B cell (primary cell): Measurements from ENCODE around the gene NTMT1. TPM values are rescaled to one million over a fixed set of nuclear protein-coding genes. Genes with fewer than 3 reads are reported as not detected.

Source experiments
- ATAC-seq: fragments of 200-7000 bp; cut with Tn5 transposase; one replicate; pipeline ENCODE4 v1.10.0; 2021; ENCODE audit warnings: low read depth, mild to moderate bottlenecking, moderate number of reproducible peaks, moderate library complexity
- CTCF ChIA-PET: fragments of 350-600 bp; sonication (Branson Sonifier 250); formaldehyde crosslinking; loops from one replicate; lab custom pipeline; 2021; ENCODE audit warnings: antibody characterized with exemption, inconsistent platforms; lab: Charles Lee
- POLR2A ChIA-PET: fragments of 350-600 bp; sonication (Branson Sonifier 250); formaldehyde crosslinking; loops from one replicate; lab custom pipeline; 2021; ENCODE audit warnings: antibody characterized with exemption; lab: Charles Lee
- DNase-seq: peaks from one replicate; pipeline ENCODE4 v3.0.0; 2013
- H2AFZ ChIP-seq: 2 replicates; pipeline ENCODE4 v1.6.1; 2012; ENCODE audit warnings: mild to moderate bottlenecking, low read depth, low read length; ENCODE audit not compliant: insufficient read depth, poor library complexity, severe bottlenecking
- H3K27ac ChIP-seq, 2 donors: 1 replicate in 1 of 2; 2 replicates in 1 of 2; pipeline ENCODE4 v1.5.1; 2012 to 2013; ENCODE audit warnings: low read length in 2 of 2, mild to moderate bottlenecking in 2 of 2, moderate library complexity in 1 of 2
- H3K27me3 ChIP-seq, 4 experiments: fragments of 200-600 bp in 1 of 4; sonication (generic) in 1 of 4; replicated peaks in 1 of 4; 1 replicate in 2 of 4; 2 replicates in 2 of 4; pipeline versions ENCODE4 v1.6.1 to v1.7.0; 2013 to 2016; ENCODE audit warnings: low read length in 3 of 4, mild to moderate bottlenecking in 2 of 4, mixed read lengths in 1 of 4, moderate library complexity in 1 of 4; ENCODE audit not compliant: insufficient read depth in 4 of 4, control insufficient read depth in 3 of 4; ENCODE audit errors: control extremely low read depth in 1 of 4
- H3K36me3 ChIP-seq, 2 experiments: replicated peaks in 1 of 2; 1 replicate in 1 of 2; 2 replicates in 1 of 2; pipeline versions ENCODE4 v1.6.1 to v1.7.1; 2013; ENCODE audit warnings: low read length in 1 of 2; ENCODE audit not compliant: insufficient read depth in 2 of 2, control insufficient read depth in 1 of 2; ENCODE audit errors: control extremely low read depth in 1 of 2, extremely low read depth in 1 of 2
- H3K4me1 ChIP-seq, 2 donors: fragments of 200-600 bp in 1 of 2; sonication (generic) in 1 of 2; 1 replicate in 1 of 2; 2 replicates in 1 of 2; pipeline versions ENCODE4 v1.5.1 to v1.6.1; 2013 to 2017; ENCODE audit warnings: low read length in 2 of 2; ENCODE audit not compliant: control insufficient read depth in 2 of 2, insufficient read depth in 2 of 2
- H3K4me2 ChIP-seq: replicated peaks from 2 replicates; pipeline ENCODE3; 2012; ENCODE audit warnings: mild to moderate bottlenecking, low read depth, low read length; ENCODE audit not compliant: poor library complexity, severe bottlenecking
- H3K4me3 ChIP-seq, 5 experiments: fragments of 200-600 bp in 1 of 5; sonication (generic) in 1 of 5; 1 replicate in 3 of 5; 2 replicates in 2 of 5; pipeline versions ENCODE4 v1.5.1 to v1.7.0; 2011 to 2016; ENCODE audit warnings: low read length in 4 of 5, mild to moderate bottlenecking in 4 of 5, low read depth in 2 of 5, control low read depth in 1 of 5, moderate library complexity in 1 of 5; ENCODE audit not compliant: insufficient read depth in 1 of 5; ENCODE audit errors: control extremely low read depth in 1 of 5, extremely low read depth in 1 of 5
- H3K79me2 ChIP-seq: fragments of 200-600 bp; sonication (generic); one replicate; pipeline ENCODE4 v1.6.0; 2016; ENCODE audit warnings: low read length; ENCODE audit not compliant: control insufficient read depth, insufficient read depth
- H3K9ac ChIP-seq: fragments of 200-600 bp; sonication (generic); 2 replicates; pipeline ENCODE4 v1.6.1; 2017; ENCODE audit warnings: mild to moderate bottlenecking, low read length, moderate library complexity
- H3K9me3 ChIP-seq, 3 donors: one replicate each; pipeline versions ENCODE4 v1.6.1 to v1.7.1; 2013; ENCODE audit warnings: low read length in 2 of 3; ENCODE audit not compliant: control insufficient read depth in 2 of 3, insufficient read depth in 1 of 3; ENCODE audit errors: control extremely low read depth in 1 of 3
- H4K20me1 ChIP-seq: 2 replicates; pipeline ENCODE4 v1.6.0; 2012; ENCODE audit warnings: mild to moderate bottlenecking, low read length; ENCODE audit not compliant: insufficient read depth, control insufficient read depth, poor library complexity, severe bottlenecking
- H3K27ac Mint-ChIP-seq: one replicate; pipeline ENCODE4 v1.8.0; 2021; ENCODE audit warnings: mixed read lengths
- H3K27me3 Mint-ChIP-seq: one replicate; pipeline ENCODE4 v1.8.0; 2021; ENCODE audit warnings: mixed read lengths
- H3K4me1 Mint-ChIP-seq: one replicate; pipeline ENCODE4 v1.8.0; 2021; ENCODE audit warnings: mixed read lengths
- H3K4me3 Mint-ChIP-seq: one replicate; pipeline ENCODE4 v1.8.0; 2021; ENCODE audit warnings: mixed read lengths
- H3K9me3 Mint-ChIP-seq: one replicate; pipeline ENCODE4 v1.8.0; 2022; ENCODE audit warnings: mixed read lengths; ENCODE audit not compliant: insufficient read depth
- EZH2 ChIP-seq: IDR thresholded peaks from 2 replicates; pipeline ENCODE4 v1.6.1; 2012; ENCODE audit warnings: borderline replicate concordance, low read depth, mild to moderate bottlenecking, moderate library complexity, low read length; ENCODE audit not compliant: insufficient read depth, poor library complexity, severe bottlenecking
- WGBS: methylation state at CpG from one replicate; pipeline ENCODE4 v1.1.5; 2013; ENCODE audit warnings: missing lambda C conversion rate; ENCODE audit not compliant: insufficient coverage; 5-methylcytosine and 5-hydroxymethylcytosine counted together
- intact Hi-C: fragments of 100-400 bp; cut with micrococcal nuclease; formaldehyde crosslinking; loops from one replicate; pipeline ENCODE4 v1.10.0; 2022
- polyA plus RNA-seq: library from polyadenylated mRNA; depleted of rRNA; stranded (reverse); fragments of >200 nt; gene quantifications from 2 replicates; pipeline ENCODE4 v1.2.3, GENCODE V29; 2012
- total RNA-seq, 2 donors: library from RNA; stranded (reverse); fragments of 120-200 nt in 1 of 2; gene quantifications; 1 replicate in 1 of 2; 2 replicates in 1 of 2; pipeline versions ENCODE4 v1.2.3 to v1.2.4, GENCODE V29; 2013 to 2022
- TF ChIP-seq, protein P1 (sequence below): fragments of 200-600 bp; IDR thresholded peaks from one replicate; pipeline ENCODE4 v1.8.0; 2022; ENCODE audit warnings: antibody characterized with exemption, mild to moderate bottlenecking

Gene NTMT1
- total and polyA plus RNA-seq, 2 donors (not counting 1 experiment from before 2014, with no cell fraction given): 21.8 to 35.3 TPM

DNA sequence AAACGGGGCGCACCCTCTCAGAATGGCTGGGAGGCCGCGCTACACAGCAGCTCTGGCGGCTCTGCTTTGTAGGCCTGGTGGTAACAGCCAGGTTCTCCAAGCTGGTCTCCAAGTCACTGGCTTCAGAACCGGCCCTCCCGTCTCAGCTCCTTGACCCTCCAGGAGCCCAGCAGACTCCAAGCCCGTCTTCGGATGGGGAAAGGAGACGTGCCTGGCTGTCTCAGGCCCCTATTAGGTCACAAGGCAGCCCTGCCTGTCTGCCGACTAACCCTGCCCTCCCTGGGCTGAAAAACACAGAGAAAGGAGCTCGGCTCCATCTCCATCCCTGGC is 13.8 kb downstream of the NTMT1 start:
- H2AFZ ChIP-seq: no peak overlapping the region
- TF ChIP-seq EZH2: no peak
- TF ChIP-seq, protein P1, sequence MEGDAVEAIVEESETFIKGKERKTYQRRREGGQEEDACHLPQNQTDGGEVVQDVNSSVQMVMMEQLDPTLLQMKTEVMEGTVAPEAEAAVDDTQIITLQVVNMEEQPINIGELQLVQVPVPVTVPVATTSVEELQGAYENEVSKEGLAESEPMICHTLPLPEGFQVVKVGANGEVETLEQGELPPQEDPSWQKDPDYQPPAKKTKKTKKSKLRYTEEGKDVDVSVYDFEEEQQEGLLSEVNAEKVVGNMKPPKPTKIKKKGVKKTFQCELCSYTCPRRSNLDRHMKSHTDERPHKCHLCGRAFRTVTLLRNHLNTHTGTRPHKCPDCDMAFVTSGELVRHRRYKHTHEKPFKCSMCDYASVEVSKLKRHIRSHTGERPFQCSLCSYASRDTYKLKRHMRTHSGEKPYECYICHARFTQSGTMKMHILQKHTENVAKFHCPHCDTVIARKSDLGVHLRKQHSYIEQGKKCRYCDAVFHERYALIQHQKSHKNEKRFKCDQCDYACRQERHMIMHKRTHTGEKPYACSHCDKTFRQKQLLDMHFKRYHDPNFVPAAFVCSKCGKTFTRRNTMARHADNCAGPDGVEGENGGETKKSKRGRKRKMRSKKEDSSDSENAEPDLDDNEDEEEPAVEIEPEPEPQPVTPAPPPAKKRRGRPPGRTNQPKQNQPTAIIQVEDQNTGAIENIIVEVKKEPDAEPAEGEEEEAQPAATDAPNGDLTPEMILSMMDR: no peak
- H4K20me1 ChIP-seq: peaks cover 49% of the 10 kb centered on the region
- H3K4me1 Mint-ChIP-seq: peaks cover 26% of the 10 kb centered on the region
- H3K4me1 ChIP-seq: peaks cover 12 to 17% of the 10 kb centered on the region in 2 donors
- peak overlapping the region; percentile 87 for H3K4me3 Mint-ChIP-seq
- H3K4me3 ChIP-seq: no peak overlapping the region
- H3K36me3 ChIP-seq: peaks cover 2 to 42% of the 10 kb centered on the region in 2 experiments
- intact Hi-C loops: loop anchor here (5.0 kb wide), 1 partner anchor 98 kb away; no protein-coding TSS in a partner anchor
- H3K79me2 ChIP-seq: peaks cover 32% of the 10 kb centered on the region
- ChIA-PET POLR2A (interaction anchor here (1.8 kb wide), 1 partner anchor 14 kb away, joined by 9 read pairs; the partner anchor contains the start of gene NTMT1), CTCF (interaction anchor here (0.6 to 6.2 kb wide), 6 partner anchors 11 to 500 kb away, joined by 3 to 66 read pairs (median 4); partner anchors contain the start of gene NTMT1)
- peak overlapping the region; percentile 15 for H3K27ac Mint-ChIP-seq
- DNase-seq: no peak
- H3K9ac ChIP-seq: no peak overlapping the region
- H3K27ac ChIP-seq: no peak overlapping the region
- H3K4me2 ChIP-seq: no peak overlapping the region
- WGBS: 95% methylated on average over 12 of the region's 12 CpGs
- H3K9me3 ChIP-seq: no peaks in the 10 kb centered on the region
- no peak for ATAC-seq
- no peaks in the 10 kb centered on the region for H3K27me3 Mint-ChIP-seq
- no peaks in the 10 kb centered on the region for H3K27me3 ChIP-seq
- H3K9me3 Mint-ChIP-seq: no peaks in the 10 kb centered on the region

DNA sequence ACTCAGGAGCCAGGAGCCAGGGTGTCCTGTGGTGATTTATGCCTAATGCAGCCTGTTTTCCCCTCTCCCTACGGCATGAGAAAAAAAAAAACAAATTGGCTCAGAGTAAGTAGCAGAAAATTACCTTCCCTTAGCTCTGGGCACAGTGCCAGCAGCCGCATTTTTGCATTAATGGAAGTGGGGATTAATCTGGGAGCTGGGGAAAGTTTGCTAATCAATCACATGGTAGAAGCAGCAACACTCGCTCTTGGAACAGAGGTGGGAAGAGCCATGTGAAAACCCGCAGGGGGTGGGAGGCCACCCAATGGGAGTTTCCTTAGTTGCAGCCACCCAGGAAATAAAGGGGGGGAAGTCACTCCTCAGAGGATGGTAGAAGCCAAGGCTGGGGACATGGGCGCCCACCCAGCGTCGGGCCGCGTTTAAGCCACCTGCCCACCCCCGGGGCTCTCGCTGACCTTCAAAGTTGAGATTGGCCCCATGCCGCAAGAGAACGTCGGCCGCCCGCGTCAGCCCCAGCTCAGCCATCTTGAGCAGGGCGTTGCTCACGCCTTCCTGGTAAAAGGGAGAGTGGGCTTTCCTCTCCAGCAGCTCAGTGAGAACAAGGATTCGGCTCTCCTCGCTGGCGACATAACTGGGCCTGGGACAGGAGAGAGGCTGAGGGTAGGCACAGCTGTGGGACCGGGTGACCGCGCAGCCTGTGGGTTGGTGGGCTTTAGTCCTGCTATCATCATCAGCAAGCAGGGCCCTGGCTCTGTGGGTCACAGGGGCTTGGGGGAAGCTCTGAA is 14.3 kb downstream of the NTMT1 start:
- H4K20me1 ChIP-seq: peaks cover 44% of the 10 kb centered on the region
- TF ChIP-seq EZH2: no peak
- TF ChIP-seq, protein P1: no peak

More for the DNA sequence above, 14.3 kb downstream of the NTMT1 start:
- peaks cover 12 to 17% of the 10 kb centered on the region in 2 donors for H3K4me1 ChIP-seq
- H3K79me2 ChIP-seq: peaks cover 29% of the 10 kb centered on the region
- peak overlapping the region; percentile 15 for H3K27ac Mint-ChIP-seq
- peaks cover 26% of the 10 kb centered on the region for H3K4me1 Mint-ChIP-seq
- H3K4me2 ChIP-seq: peak overlapping the region; percentile 99
- DNase-seq: no peak
- H3K4me3 Mint-ChIP-seq: peak overlapping the region; percentile 87
- no peak for ATAC-seq
- ChIA-PET CTCF (interaction anchor here (0.6 to 6.2 kb wide), 9 partner anchors 11 to 778 kb away, joined by 3 to 66 read pairs (median 3); partner anchors contain the start of gene NTMT1), POLR2A (interaction anchor here (1.8 kb wide), 1 partner anchor 14 kb away, joined by 9 read pairs; the partner anchor contains the start of gene NTMT1)
- H2AFZ ChIP-seq: no peak overlapping the region
- 92% methylated on average over 24 of the region's 25 CpGs for WGBS
- H3K9me3 ChIP-seq: no peaks in the 10 kb centered on the region
- no peaks in the 10 kb centered on the region for H3K27me3 ChIP-seq
- no peaks in the 10 kb centered on the region for H3K27me3 Mint-ChIP-seq
- no peak overlapping the region for H3K4me3 ChIP-seq
- H3K27ac ChIP-seq: peak overlapping the region in 1 of 2 donors; percentile 86
- H3K9me3 Mint-ChIP-seq: no peaks in the 10 kb centered on the region
- H3K9ac ChIP-seq: no peak overlapping the region
- intact Hi-C loops: loop anchor here (5.0 kb wide), 1 partner anchor 97 kb away; no protein-coding TSS in a partner anchor
- H3K36me3 ChIP-seq: peaks cover 2 to 36% of the 10 kb centered on the region in 2 experiments
